Natural killer cell (primary cell): ENCODE data around the gene SYT14. TPM values are rescaled to one million over a fixed set of nuclear protein-coding genes. Genes with fewer than 3 reads are reported as not detected.
"Not testable (repeated sequence)": the region's sequence is repeated elsewhere in the genome, so short reads cannot be mapped to it uniquely, and the experiment has no call there.

Source experiments
- ATAC-seq, 3 donors: fragments of 150-1000 bp in 2 of 3; fragments of 200-7000 bp in 1 of 3; cut with Tn5 transposase; 1 replicate in 1 of 3; 2 replicates in 2 of 3; pipeline ENCODE4 v1.10.0; 2021; ENCODE audit warnings: mild to moderate bottlenecking in 2 of 3, moderate library complexity in 2 of 3
- DNase-seq, 2 donors: peaks; one replicate each; pipeline versions ENCODE4 v3.0.0 to v3.0.0-alpha.2; 2013 to 2021; ENCODE audit warnings: mixed read lengths in 1 of 2
- H3K27ac ChIP-seq: one replicate; pipeline ENCODE4 v1.5.1; 2013; ENCODE audit warnings: mild to moderate bottlenecking, low read length
- H3K27me3 ChIP-seq: one replicate; pipeline ENCODE4 v1.6.1; 2013; ENCODE audit warnings: low read length; ENCODE audit not compliant: control insufficient read depth, insufficient read depth
- H3K36me3 ChIP-seq: one replicate; pipeline ENCODE4 v1.6.1; 2013; ENCODE audit warnings: low read length; ENCODE audit not compliant: control insufficient read depth, insufficient read depth
- H3K4me1 ChIP-seq: one replicate; pipeline ENCODE4 v1.6.1; 2013; ENCODE audit warnings: low read length; ENCODE audit not compliant: control insufficient read depth, insufficient read depth
- H3K4me3 ChIP-seq: one replicate; pipeline ENCODE4 v1.5.1; 2013; ENCODE audit warnings: low read length
- H3K9me3 ChIP-seq: one replicate; pipeline ENCODE4 v1.6.1; 2013; ENCODE audit warnings: low read length; ENCODE audit not compliant: control insufficient read depth, insufficient read depth
- H3K27ac Mint-ChIP-seq, 2 donors: one replicate each; pipeline ENCODE4 v1.8.0; 2022; ENCODE audit warnings: mild to moderate bottlenecking in 2 of 2, mixed read lengths in 2 of 2, moderate library complexity in 1 of 2
- H3K27me3 Mint-ChIP-seq, 2 donors: one replicate each; pipeline ENCODE4 v1.8.0; 2022; ENCODE audit warnings: low read depth in 2 of 2, mixed read lengths in 2 of 2
- H3K36me3 Mint-ChIP-seq: one replicate; pipeline ENCODE4 v1.8.0; 2022; ENCODE audit warnings: mixed read lengths
- H3K4me1 Mint-ChIP-seq, 2 donors: one replicate each; pipeline ENCODE4 v1.8.0; 2022; ENCODE audit warnings: mixed read lengths in 2 of 2
- H3K4me3 Mint-ChIP-seq: one replicate; pipeline ENCODE4 v1.8.0; 2022; ENCODE audit warnings: mild to moderate bottlenecking, moderate library complexity, mixed read lengths
- H3K9me3 Mint-ChIP-seq, 2 donors: one replicate each; pipeline ENCODE4 v1.8.0; 2022; ENCODE audit warnings: mixed read lengths in 2 of 2
- WGBS: methylation state at CpG from one replicate; pipeline ENCODE4 v1.1.7; 2013; ENCODE audit warnings: missing lambda C conversion rate; ENCODE audit not compliant: insufficient coverage; 5-methylcytosine and 5-hydroxymethylcytosine counted together
- intact Hi-C: fragments of 100-400 bp; cut with micrococcal nuclease; formaldehyde crosslinking; loops from one replicate; pipeline ENCODE4 v1.14.2; 2022
- total RNA-seq, 4 donors: library from RNA; stranded (reverse); fragments of 120-200 nt in 1 of 4; gene quantifications; one replicate each; pipeline versions ENCODE4 v1.2.3 to v1.2.4, GENCODE V29; 2013 to 2022
- TF ChIP-seq, protein P1 (sequence below): fragments of 200-600 bp; IDR thresholded peaks from one replicate; pipeline ENCODE4 v1.8.0; 2022; ENCODE audit warnings: antibody characterized with exemption

The SYT14 gene
- total RNA-seq, 3 donors from 2014 or later (not counting 1 experiment from before 2014, with no cell fraction given), result not detected

DNA sequence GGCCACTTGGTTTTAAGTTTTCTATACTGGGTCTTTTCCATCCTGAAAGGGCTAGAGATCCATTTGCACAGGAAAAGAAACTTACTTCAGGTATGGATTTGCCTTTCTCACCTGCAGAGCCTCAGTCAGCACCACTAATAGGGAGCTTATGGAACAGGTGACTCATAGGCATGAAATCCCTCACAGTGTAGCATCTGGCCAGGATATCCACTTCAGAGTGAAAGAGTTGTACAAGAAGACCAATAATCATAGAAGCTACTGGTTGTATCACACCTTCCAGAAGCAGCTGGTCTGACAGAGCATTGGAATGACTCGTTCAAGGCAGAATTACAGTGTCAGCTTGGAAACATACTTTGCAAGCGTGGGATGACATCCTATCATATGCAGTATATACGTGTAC, 26.3 kb upstream of the SYT14 start:
- WGBS, result 92% methylated on average over 2 of the region's 3 CpGs
- Histone ChIP-seq H3K27me3 (no peaks in the 10 kb centered on the region), H3K36me3 (no peaks in the 10 kb centered on the region), H3K4me3 (no peak overlapping the region), H3K4me1 (no peaks in the 10 kb centered on the region), H3K27ac (no peak overlapping the region), H3K9me3 (no peaks in the 10 kb centered on the region)
- no peaks in the 10 kb centered on the region for H3K36me3 Mint-ChIP-seq
- intact Hi-C loops, result no loop called here
- H3K4me3 Mint-ChIP-seq, result no peak overlapping the region
- H3K9me3 Mint-ChIP-seq, result no peaks in the 10 kb centered on the region
- no peaks in the 10 kb centered on the region for H3K4me1 Mint-ChIP-seq
- H3K27me3 Mint-ChIP-seq, result no peaks in the 10 kb centered on the region
- ATAC-seq (no peak), DNase-seq (no peak)
- TF ChIP-seq, protein P1, sequence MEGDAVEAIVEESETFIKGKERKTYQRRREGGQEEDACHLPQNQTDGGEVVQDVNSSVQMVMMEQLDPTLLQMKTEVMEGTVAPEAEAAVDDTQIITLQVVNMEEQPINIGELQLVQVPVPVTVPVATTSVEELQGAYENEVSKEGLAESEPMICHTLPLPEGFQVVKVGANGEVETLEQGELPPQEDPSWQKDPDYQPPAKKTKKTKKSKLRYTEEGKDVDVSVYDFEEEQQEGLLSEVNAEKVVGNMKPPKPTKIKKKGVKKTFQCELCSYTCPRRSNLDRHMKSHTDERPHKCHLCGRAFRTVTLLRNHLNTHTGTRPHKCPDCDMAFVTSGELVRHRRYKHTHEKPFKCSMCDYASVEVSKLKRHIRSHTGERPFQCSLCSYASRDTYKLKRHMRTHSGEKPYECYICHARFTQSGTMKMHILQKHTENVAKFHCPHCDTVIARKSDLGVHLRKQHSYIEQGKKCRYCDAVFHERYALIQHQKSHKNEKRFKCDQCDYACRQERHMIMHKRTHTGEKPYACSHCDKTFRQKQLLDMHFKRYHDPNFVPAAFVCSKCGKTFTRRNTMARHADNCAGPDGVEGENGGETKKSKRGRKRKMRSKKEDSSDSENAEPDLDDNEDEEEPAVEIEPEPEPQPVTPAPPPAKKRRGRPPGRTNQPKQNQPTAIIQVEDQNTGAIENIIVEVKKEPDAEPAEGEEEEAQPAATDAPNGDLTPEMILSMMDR, result no peak
- no peak overlapping the region for H3K27ac Mint-ChIP-seq

- Mint-ChIP-seq H3K27ac (no peak overlapping the region), H3K4me1 (no peaks in the 10 kb centered on the region), H3K9me3 (no peaks in the 10 kb centered on the region), H3K27me3 (no peaks in the 10 kb centered on the region), H3K4me3 (no peak overlapping the region), H3K36me3 (no peaks in the 10 kb centered on the region)
- Histone ChIP-seq H3K36me3 (no peaks in the 10 kb centered on the region), H3K9me3 (no peaks in the 10 kb centered on the region), H3K4me3 (no peak overlapping the region), H3K27me3 (no peaks in the 10 kb centered on the region), H3K4me1 (no peaks in the 10 kb centered on the region), H3K27ac (no peak overlapping the region)
- intact Hi-C loops, result no loop called here
- WGBS, result 88% methylated on average over 2 of the region's 2 CpGs
- DNase-seq (no peak), ATAC-seq (no peak)
- TF ChIP-seq, protein P1, result no peak
These were observed 25.7 kb upstream of the SYT14 start for GRCh38 chr1:209912306-209912705.

DNA sequence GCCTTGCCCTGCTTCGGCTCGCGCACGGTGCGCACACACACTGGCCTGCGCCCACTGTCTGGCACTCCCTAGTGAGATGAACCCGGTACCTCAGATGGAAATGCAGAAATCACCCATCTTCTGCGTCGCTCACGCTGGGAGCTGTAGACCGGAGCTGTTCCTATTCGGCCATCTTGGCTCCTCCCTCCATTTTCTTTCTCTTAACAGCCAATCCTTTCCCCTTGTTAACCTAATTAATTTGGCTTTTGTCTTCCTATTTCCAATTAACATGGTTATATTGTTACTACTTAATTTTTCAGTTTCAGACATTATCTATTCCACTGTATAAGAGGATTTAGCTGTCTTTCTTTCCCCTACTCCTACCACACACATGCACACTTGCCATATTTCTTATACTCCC, 18.4 kb upstream of the SYT14 start:
- DNase-seq, H3K9me3 ChIP-seq, intact Hi-C loops, H3K9me3 Mint-ChIP-seq, H3K36me3 ChIP-seq, H3K4me3 Mint-ChIP-seq, H3K4me1 ChIP-seq, ATAC-seq, H3K27ac Mint-ChIP-seq, H3K4me3 ChIP-seq, H3K27ac ChIP-seq, H3K27me3 Mint-ChIP-seq, H3K4me1 Mint-ChIP-seq, H3K36me3 Mint-ChIP-seq, H3K27me3 ChIP-seq: not testable (repeated sequence)
- WGBS, result 88% methylated on average over 9 of the region's 12 CpGs

DNA sequence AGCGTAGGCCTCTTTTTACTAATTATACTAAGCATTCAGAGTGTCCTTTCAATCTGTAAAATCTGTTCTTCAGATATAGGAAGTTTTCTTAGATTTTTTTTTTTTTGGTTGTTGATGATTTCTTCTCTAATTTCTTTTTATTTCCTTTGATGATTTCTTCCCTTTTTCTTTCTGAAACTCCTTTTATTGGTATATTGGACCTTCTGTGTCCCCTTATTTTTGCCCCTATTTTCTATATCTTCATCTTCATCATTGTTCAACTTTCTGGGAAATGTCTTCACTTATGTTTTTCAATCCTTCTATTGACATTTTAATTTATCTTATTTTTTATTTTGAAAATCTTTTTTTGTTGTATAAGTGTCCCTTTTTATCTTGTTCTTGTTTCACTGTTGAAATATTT, 17.2 kb upstream of the SYT14 start:
- WGBS, result no CpG with 5 or more reads among the region's 1 CpG
- TF ChIP-seq, protein P1, result no peak
- H3K27me3 Mint-ChIP-seq, result peaks cover 4 to 8% of the 10 kb centered on the region in 2 donors
- Histone ChIP-seq H3K27ac (no peak overlapping the region), H3K9me3 (no peaks in the 10 kb centered on the region), H3K4me1 (no peaks in the 10 kb centered on the region), H3K36me3 (no peaks in the 10 kb centered on the region), H3K27me3 (no peaks in the 10 kb centered on the region), H3K4me3 (no peak overlapping the region)
- peaks cover 7% of the 10 kb centered on the region for H3K36me3 Mint-ChIP-seq
- DNase-seq, result no peak
- intact Hi-C loops, result no loop called here
- H3K27ac Mint-ChIP-seq, result no peak overlapping the region
- ATAC-seq, result no peak
- H3K4me3 Mint-ChIP-seq, result no peak overlapping the region
- H3K9me3 Mint-ChIP-seq, result peaks cover 5 to 6% of the 10 kb centered on the region in 2 donors
- no peaks in the 10 kb centered on the region for H3K4me1 Mint-ChIP-seq
